GM12873 (cell line): ENCODE measurements around the gene CACNA2D3.

Experiments used
- TF ChIP-seq, protein P1 (sequence below): IDR thresholded peaks from 2 replicates; pipeline ENCODE4 v1.5.1; 2012; ENCODE audit warnings: low read depth, mild to moderate bottlenecking, moderate library complexity, low read length, control low read depth; ENCODE audit not compliant: insufficient read depth; ENCODE audit errors: missing control alignments

The CACNA2D3 gene

GRCh38 chr3:54506603-54507002 lies 384.3 kb downstream of the CACNA2D3 start:
- TF ChIP-seq, protein P1, sequence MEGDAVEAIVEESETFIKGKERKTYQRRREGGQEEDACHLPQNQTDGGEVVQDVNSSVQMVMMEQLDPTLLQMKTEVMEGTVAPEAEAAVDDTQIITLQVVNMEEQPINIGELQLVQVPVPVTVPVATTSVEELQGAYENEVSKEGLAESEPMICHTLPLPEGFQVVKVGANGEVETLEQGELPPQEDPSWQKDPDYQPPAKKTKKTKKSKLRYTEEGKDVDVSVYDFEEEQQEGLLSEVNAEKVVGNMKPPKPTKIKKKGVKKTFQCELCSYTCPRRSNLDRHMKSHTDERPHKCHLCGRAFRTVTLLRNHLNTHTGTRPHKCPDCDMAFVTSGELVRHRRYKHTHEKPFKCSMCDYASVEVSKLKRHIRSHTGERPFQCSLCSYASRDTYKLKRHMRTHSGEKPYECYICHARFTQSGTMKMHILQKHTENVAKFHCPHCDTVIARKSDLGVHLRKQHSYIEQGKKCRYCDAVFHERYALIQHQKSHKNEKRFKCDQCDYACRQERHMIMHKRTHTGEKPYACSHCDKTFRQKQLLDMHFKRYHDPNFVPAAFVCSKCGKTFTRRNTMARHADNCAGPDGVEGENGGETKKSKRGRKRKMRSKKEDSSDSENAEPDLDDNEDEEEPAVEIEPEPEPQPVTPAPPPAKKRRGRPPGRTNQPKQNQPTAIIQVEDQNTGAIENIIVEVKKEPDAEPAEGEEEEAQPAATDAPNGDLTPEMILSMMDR: no peak

GRCh38 chr3:54507876-54508460 lies 385.6 kb downstream of the CACNA2D3 start:
- TF ChIP-seq, protein P1: no peak

DNA sequence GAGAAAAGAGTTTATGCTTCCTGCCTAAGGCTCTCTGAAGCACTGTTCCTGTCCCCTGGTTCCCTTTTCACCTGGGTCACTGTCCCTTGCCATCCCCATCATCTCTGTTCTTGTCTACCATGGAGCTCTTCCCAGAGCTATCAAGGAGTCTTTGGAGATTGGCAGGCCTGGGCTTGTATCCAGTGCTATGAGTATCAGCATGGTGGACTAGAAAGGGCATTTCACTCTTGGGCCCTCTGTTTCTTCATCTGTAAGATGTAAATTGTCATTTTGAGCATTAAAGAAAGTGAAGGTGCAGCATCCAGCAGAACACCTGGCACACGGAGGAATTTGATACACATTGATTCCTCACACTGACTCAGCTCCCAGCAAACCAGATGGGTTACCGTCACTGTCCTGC lies 388.2 kb downstream of the CACNA2D3 start:
- TF ChIP-seq, protein P1: no peak

GRCh38 chr3:54511766-54512365 lies 389.5 kb downstream of the CACNA2D3 start:
- TF ChIP-seq, protein P1: no peak

DNA sequence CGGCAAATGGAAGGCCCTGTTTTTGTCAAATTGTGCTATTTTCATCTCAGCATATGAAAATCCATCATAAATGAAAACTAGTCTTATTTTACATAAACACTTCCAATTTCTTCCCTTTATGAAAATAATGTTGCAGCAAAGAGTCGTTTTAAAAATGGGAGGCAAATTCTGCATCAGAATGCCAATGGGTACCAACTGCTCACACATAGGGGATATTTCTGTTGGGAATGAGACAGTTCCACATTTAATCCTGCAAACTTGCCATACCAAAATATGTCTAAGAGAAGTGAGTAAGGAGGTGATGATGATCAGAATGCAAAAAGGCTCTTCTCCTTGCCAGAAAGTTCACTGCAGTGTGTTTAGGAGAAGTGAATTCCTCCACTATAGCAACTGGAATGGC lies 391.7 kb downstream of the CACNA2D3 start:
- TF ChIP-seq, protein P1: no peak

- TF ChIP-seq, protein P1: no peak
Measured at GRCh38 chr3:54514416-54514815, 392.1 kb downstream of the CACNA2D3 start.

DNA sequence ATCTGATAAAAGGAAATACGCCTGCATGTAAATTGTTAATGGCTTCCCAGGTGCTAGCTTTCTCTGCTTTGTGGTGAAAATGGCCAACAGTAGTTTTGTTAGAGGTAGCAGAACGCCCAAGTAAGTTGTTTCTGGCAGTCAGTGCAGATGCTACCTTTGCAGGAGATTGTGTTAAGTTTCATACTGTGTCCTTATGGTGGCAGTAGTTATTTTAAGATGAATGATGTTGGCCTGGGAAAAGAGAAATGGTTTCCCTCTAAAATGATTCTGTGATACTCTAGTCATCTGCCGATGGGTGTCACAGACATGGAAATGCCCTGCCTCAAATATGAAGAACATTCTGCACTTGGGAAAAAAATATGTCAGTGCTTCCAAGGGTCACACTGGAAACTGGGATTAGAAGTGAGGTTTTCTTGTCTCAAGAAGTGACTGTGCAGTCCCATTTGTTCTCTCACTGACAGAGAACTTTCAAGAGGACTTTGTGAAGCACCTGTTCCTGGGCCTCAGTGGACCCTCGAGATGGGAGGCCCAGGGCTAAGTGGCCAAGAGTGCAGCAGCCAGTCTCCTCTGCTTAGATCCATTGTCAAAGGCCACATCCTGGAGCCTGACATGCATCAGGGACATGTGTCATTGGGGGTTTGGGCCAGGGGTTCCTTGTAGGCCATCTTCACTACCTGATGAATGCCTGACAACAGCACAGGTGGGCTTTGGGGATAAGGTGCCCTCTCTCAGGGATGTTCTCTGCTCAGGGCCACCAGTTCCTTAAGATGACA lies 393.3 kb downstream of the CACNA2D3 start:
- TF ChIP-seq, protein P1: no peak
